ENCODE measurements around the gene YPEL1. TPM values are rescaled to one million over a fixed set of nuclear protein-coding genes. Genes with fewer than 3 reads are reported as not detected.

YPEL1 gene
- total and polyA plus RNA-seq, 4 donors = 0.83 to 4.8 (median 2.2) TPM

- no peaks in the 10 kb centered on the region for H3K27me3 ChIP-seq (ENCODE audit: control insufficient read depth in 4 of 4, insufficient read depth in 4 of 4, low read length in 3 of 4)
- peaks cover 4 to 39% (median 21%) of the 10 kb centered on the region in 4 donors for H3K36me3 ChIP-seq (ENCODE audit: control insufficient read depth in 4 of 4, insufficient read depth in 3 of 4, low read depth in 1 of 4, low read length in 3 of 4)
- no peak overlapping the region for H3K4me3 ChIP-seq (ENCODE audit: low read depth in 1 of 3, low read length in 3 of 3)
- H3K9ac ChIP-seq (ENCODE audit: low read depth in 1 of 2, low read length in 2 of 2) = no peak overlapping the region
- WGBS = 88% methylated on average over 8 of the region's 8 CpGs
- H3K27ac ChIP-seq (ENCODE audit: low read depth in 1 of 2, low read length in 2 of 2) = no peak overlapping the region
- no peaks in the 10 kb centered on the region for H3K9me3 ChIP-seq (ENCODE audit: control insufficient read depth in 4 of 4, low read length in 3 of 4)
- TF ChIP-seq SP1 (IDR thresholded peaks at IDR 0.05) (no peak), HNF4G (IDR thresholded peaks at IDR 0.05) (no peak), HNF4A (conservative IDR thresholded peaks at IDR 0.05) (no peak), REST (IDR thresholded peaks at IDR 0.05) (no peak), NR2F2 (IDR thresholded peaks at IDR 0.05) (no peak), RAD21 (IDR thresholded peaks at IDR 0.05) (no peak), TAF1 (conservative IDR thresholded peaks at IDR 0.05) (no peak), FOXA1 (IDR thresholded peaks at IDR 0.05) (no peak), FOXA2 (IDR thresholded peaks at IDR 0.05) (no peak), YY1 (IDR thresholded peaks at IDR 0.05) (no peak), EGR1 (IDR thresholded peaks at IDR 0.05; ENCODE audit: low read depth in 2 of 2) (no peak), ZBTB33 (IDR thresholded peaks at IDR 0.05) (no peak), CTCF (IDR thresholded peaks at IDR 0.05; ENCODE audit: low read depth, low read length, missing input control) (no peak), MAX (IDR thresholded peaks at IDR 0.05) (no peak), ATF3 (IDR thresholded peaks at IDR 0.05) (no peak), JUND (IDR thresholded peaks at IDR 0.05) (no peak)
- H3K4me1 ChIP-seq (ENCODE audit: control insufficient read depth in 4 of 4, insufficient read depth in 4 of 4, low read length in 3 of 4) = peaks cover 0 to 2% (median 0%) of the 10 kb centered on the region in 4 donors
- DNase-seq (ENCODE audit: low spot score) = no peak
Observed at GRCh38 chr22:21759646-21760376, 24.2 kb upstream of the YPEL1 start.

Data from liver (tissue), 9 donors.